Psoas muscle (tissue), 8 donors: Measurements from ENCODE around the gene EHD1. TPM values are rescaled to one million over a fixed set of nuclear protein-coding genes. Genes with fewer than 3 reads are reported as not detected.
A peak's percentile ranks its signal among the peaks of the same experiment; 100 is the strongest.

Experiments used
- ATAC-seq, 4 donors: fragments of 200-7000 bp; cut with Tn5 transposase; one replicate each; pipeline ENCODE4 v1.9.1; 2020; ENCODE audit warnings: moderate library complexity in 3 of 4, mild to moderate bottlenecking in 2 of 4
- DNase-seq, 2 donors: peaks; one replicate each; pipeline ENCODE4 v3.0.0-alpha.2; 2020
- H3K27ac ChIP-seq: fragments of 200-600 bp; one replicate; pipeline ENCODE4 v1.8.0; 2022
- H3K27me3 ChIP-seq, 3 donors: fragments of 200-600 bp in 1 of 3; one replicate each; pipeline versions ENCODE4 v1.6.1 to v1.8.0; 2013 to 2022; ENCODE audit warnings: low read length in 2 of 3, mild to moderate bottlenecking in 2 of 3, moderate library complexity in 1 of 3; ENCODE audit not compliant: insufficient read depth in 3 of 3
- H3K36me3 ChIP-seq, 2 donors: fragments of 200-600 bp in 1 of 2; one replicate each; pipeline versions ENCODE4 v1.6.1 to v1.8.0; 2013 to 2022; ENCODE audit warnings: low read depth in 1 of 2, mild to moderate bottlenecking in 1 of 2, moderate library complexity in 1 of 2; ENCODE audit not compliant: insufficient read depth in 1 of 2
- H3K4me1 ChIP-seq: fragments of 200-600 bp; one replicate; pipeline ENCODE4 v1.8.0; 2022
- H3K4me3 ChIP-seq: fragments of 200-600 bp; one replicate; pipeline ENCODE4 v1.8.0; 2022; ENCODE audit warnings: mild to moderate bottlenecking
- H3K9me3 ChIP-seq: fragments of 200-600 bp; one replicate; pipeline ENCODE4 v1.8.0; 2022
- CTCF ChIP-seq: fragments of 200-600 bp; IDR thresholded peaks from one replicate; pipeline ENCODE4 v1.8.0; 2022; ENCODE audit warnings: antibody characterized with exemption
- WGBS, 3 donors: extraction: QIAGEN DNeasy Blood & Tissue Kit; methylation state at CpG; one replicate each; pipeline versions ENCODE4 v1.1.6 to v1.1.7; 2013; 5-methylcytosine and 5-hydroxymethylcytosine counted together
- intact Hi-C, 2 donors: fragments of 100-400 bp; cut with DNase I; formaldehyde crosslinking; loops; one replicate each; pipeline versions ENCODE4 v1.11.0 to v1.14.2; 2022
- polyA plus RNA-seq, 3 donors: library from polyadenylated mRNA; stranded (reverse); fragments of 200-250 nt; gene quantifications; one replicate each; pipeline ENCODE4 v1.2.3, GENCODE V29; 2013
- total RNA-seq, 4 donors: library from RNA; stranded (reverse); fragmentation: NEBNext Ultra II Directional in 2 of 4; extraction: Animal tissue kit (Norgen Biotek cat#: 25700) in 2 of 4; gene quantifications; one replicate each; pipeline versions ENCODE4 v1.2.1 to v1.2.4, GENCODE V29; 2021 to 2023
- donor health status: healthy with polysubstance abuse.
- donor health status: DM: no; HTN: no; CAD: no; lungs with moderate emphysema.
- donor health status: Bipolar disorder and iron deficiency.
- donor health status: healthy.
- donor health status: DM: yes; HTN: yes; CAD: no.
- donor health status: DM: no; HTN: no; CAD: no.
- donor health status: DM: no; HTN: no; CAD: no.
- donor health status: DM: yes; HTN: yes; CAD: no.

EHD1 gene
- total and polyA plus RNA-seq, 7 donors, result 23.5 to 174 (median 58.8) TPM

- DNase-seq (no peak), ATAC-seq (no peak)
- TF ChIP-seq CTCF, result no peak
- Histone ChIP-seq H3K27ac (peak overlapping the region; percentile 98), H3K4me1 (peaks cover 92% of the 10 kb centered on the region), H3K4me3 (no peak overlapping the region), H3K9me3 (no peaks in the 10 kb centered on the region), H3K36me3 (peaks cover 3 to 17% of the 10 kb centered on the region in 2 donors), H3K27me3 (no peaks in the 10 kb centered on the region)
- WGBS, 3 donors, result 74 to 77% (median 75%) methylated on average over 6 of the region's 6 CpGs
- intact Hi-C loops, result no loop called here
Measured at GRCh38 chr11:64861227-64861975, 17.0 kb downstream of the EHD1 start.

GRCh38 chr11:64859542-64860414, 18.6 kb downstream of the EHD1 start:
- Histone ChIP-seq H3K4me1 (peaks cover 92% of the 10 kb centered on the region), H3K4me3 (peak overlapping the region; percentile 29), H3K27ac (peak overlapping the region; percentile 98), H3K27me3 (no peaks in the 10 kb centered on the region), H3K9me3 (no peaks in the 10 kb centered on the region), H3K36me3 (peaks cover 3 to 17% of the 10 kb centered on the region in 2 donors)
- TF ChIP-seq CTCF, result no peak
- DNase-seq (no peak), ATAC-seq (no peak)
- intact Hi-C loops, result loop anchor here in 1 of 2 donors (2.0 kb wide), 1 partner anchor 17 kb away; no protein-coding TSS in a partner anchor
- 90 to 94% (median 91%) methylated on average over 33 of the region's 33 CpGs for WGBS, 3 donors

GRCh38 chr11:64858467-64859263, 19.8 kb downstream of the EHD1 start:
- TF ChIP-seq CTCF, result no peak
- Histone ChIP-seq H3K27ac (peak overlapping the region; percentile 98), H3K36me3 (peaks cover 3 to 23% of the 10 kb centered on the region in 2 donors), H3K4me3 (peak overlapping the region; percentile 29), H3K9me3 (no peaks in the 10 kb centered on the region), H3K4me1 (peaks cover 92% of the 10 kb centered on the region), H3K27me3 (no peaks in the 10 kb centered on the region)
- peak; percentile 86 to 95 for DNase-seq
- ATAC-seq, result peak; percentile 78 to 82 (median 80)
- 18 to 38% (median 21%) methylated on average over 19 of the region's 19 CpGs for WGBS, 3 donors
- intact Hi-C loops, result loop anchor here in 1 of 2 donors (2.0 kb wide), 1 partner anchor 18 kb away; no protein-coding TSS in a partner anchor

GRCh38 chr11:64857485-64857884, 20.9 kb downstream of the EHD1 start:
- Histone ChIP-seq H3K27me3 (no peaks in the 10 kb centered on the region), H3K4me1 (peaks cover 92% of the 10 kb centered on the region), H3K4me3 (no peak overlapping the region), H3K27ac (peak overlapping the region; percentile 98), H3K36me3 (peaks cover 5 to 32% of the 10 kb centered on the region in 2 donors), H3K9me3 (no peaks in the 10 kb centered on the region)
- TF ChIP-seq CTCF, result no peak
- DNase-seq (no peak), ATAC-seq (no peak)
- intact Hi-C loops, result no loop called here
- WGBS, 3 donors, result 87 to 95% (median 91%) methylated on average over 6 of the region's 6 CpGs
